Measurements from ENCODE around the gene TRIM15.
A peak's percentile ranks its signal among the peaks of the same experiment; 100 is the strongest.
"Not testable (repeated sequence)": the region's sequence is repeated elsewhere in the genome, so short reads cannot be mapped to it uniquely, and the experiment has no call there.

The TRIM15 gene

DNA sequence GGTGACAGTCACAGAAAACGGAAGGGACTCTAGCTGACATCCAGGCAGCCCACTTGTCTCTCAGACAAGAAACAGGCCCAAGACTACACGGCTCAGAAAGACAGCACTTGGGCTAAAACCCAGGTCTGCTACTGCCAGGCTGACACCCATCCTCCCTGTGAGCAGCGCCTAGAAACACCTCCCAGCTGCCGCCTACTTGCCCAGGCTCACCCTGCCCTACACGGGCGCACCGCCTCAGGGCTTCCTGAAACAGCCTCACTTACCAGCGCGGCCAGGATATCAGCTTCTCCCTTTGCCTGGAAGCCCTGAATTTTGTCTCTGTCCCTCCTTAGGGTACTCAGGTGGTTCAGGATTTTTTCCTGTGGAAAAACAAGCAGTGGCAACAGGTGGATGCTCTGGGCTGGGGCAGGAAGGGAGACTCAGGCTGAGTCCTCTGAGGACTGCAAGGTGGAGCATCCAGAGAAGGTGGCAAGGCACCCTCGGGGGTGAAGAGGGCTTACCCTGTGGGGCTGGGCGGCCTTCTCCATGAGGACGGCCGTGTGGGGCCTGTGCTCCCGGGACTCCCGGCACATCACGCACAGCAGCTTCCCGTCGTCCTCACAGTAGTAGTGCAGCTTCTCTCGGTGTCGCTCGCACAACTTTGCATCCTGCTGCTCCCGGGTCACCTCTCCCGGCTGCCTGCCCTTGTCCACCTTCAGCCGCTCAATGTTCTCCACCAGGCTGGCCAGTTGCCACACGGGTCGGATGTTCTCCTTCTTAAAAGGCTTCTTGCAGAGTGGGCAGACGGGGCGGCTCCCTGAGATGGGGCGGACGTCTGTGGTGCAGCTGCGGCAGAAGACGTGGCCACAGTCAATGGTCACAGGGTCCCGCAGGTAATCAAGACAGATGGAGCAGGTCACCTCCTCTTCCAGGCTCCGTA lies 35.1 kb downstream of the TRIM15 start:
- DNase-seq (ENCODE audit: low read depth in 2 of 2), result no peak

DNA sequence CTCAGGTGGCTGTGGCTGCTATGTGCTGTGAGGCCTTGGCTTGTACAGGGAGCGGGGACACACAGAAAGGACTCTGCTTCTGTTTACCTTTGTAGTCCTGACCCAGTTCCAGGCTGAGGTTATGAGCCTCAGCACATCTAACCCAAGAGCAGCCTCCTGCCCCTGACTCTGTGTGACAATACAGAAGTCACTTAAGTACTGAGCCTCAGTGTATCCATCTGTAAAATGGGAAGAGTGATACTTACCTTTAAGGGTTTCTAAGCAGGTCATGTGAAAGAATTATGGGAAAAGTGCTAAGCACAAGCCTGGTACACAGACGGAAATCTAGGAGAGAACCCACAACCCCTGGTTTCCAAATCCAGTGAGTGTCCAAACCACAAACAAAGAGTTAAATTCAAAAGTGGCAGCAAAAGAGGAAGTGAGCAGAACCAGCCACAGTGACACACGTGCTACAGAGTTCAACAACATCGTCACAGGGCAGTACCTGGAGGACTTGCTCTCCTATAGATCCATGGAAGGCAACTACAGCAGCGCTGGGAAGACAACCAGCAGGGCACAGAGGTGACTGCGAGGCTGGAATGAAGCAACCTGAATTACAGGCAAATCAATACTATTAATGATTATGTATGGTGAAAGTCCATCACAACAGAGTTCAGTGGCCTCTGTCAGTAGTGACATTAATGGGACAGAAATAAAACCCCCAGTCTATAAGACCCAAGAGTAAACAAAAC lies 37.4 kb downstream of the TRIM15 start:
- no peak for DNase-seq (ENCODE audit: low read depth in 2 of 2)

DNA sequence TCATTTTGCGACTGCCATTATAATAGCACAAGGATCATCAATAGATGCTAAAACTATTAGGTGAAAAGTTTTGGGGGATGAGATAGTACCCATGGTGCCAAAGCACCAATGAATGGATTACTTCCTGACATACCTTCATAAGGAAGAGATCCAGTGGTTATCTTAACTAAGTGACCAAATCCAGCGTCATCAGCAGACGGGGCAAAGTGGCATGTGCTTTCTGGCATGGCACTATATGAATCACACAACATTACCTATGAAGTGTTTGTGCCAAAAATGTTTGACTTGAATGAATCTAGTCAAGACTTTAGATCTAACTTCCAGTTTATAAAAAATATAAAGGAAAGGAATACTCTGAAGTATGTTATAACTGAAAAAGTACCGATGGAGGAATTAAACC lies 39.0 kb downstream of the TRIM15 start:
- no peak for DNase-seq (ENCODE audit: low read depth in 2 of 2)

DNA sequence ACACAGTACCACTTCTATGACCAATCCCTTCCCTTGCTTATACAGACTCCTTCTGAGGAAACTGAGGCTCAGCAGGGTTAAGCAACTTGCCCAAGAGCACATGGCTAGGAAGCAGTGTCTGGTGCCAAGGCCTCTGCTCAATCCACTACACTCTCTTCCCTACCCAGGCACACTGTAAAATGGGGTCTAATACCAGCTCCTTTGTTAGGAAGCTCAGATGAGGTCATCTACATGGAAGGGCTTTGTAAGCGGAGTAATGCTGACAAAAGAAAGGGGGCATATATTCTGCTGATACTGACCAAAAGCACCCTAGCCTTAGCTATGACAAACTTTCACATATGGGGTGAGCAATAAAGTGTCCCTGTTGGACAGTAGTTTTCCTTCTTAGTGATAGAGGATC lies 40.8 kb downstream of the TRIM15 start:
- no peak for DNase-seq (ENCODE audit: low read depth in 2 of 2)

DNA sequence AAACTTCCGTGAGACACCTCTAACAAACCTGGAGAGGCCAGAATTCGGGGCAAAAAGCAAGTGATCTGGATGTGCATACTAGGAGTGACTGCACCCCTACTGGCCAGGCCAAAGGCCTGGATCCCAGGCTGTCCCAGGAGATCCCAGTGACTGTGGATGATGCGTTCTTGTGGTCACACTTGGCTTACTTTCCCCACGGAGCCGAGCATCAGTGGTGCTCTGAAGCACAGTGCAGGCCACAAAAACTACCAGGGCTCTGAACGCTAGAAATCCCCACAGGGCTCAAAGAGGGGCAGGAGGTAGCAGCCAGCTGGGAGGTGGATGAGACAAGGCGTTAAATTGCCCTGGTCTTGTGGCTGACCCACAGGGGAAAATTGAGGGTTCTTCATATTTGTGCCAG lies 42.8 kb downstream of the TRIM15 start:
- DNase-seq (ENCODE audit: low read depth in 2 of 2), result no peak

DNA sequence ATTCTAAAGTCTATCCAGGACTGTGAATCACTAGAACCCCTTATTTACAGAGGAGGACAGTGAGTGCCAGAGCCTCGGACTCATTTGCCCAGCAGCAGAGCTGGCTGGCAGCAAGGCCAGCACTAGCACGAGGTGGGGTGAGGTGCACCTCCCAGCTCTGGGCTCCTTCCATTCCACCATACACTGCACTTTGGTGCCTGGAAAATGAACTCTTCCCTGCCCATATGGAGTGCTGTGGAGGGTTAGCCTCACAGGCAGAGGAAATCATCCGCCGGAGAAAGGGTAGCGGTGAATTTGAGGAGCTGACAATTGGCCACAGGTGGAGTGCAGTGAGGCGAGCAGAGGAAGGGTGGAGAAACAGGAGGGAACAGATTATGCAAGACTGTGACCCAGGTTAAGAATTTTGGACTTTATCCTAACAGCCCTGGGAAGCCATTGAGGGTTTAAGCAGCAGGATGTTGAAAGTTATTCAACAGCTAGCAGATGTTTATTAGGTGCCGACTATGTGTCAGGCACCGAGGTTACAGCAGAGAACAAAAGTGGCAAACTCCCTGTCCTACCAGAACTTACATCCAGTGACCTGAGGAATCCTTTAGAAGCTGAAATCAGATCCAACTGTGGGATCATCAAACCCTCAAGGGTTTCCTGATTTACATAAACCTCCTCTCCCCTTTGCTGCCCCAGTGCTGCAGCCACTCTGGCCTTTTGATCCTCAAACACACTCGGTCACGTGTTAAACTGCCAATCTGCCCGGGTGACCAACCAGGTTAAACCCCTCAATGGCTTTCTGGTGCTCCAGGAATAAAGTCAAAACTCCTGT lies 43.7 kb downstream of the TRIM15 start:
- DNase-seq (ENCODE audit: low read depth in 2 of 2), result no peak

DNA sequence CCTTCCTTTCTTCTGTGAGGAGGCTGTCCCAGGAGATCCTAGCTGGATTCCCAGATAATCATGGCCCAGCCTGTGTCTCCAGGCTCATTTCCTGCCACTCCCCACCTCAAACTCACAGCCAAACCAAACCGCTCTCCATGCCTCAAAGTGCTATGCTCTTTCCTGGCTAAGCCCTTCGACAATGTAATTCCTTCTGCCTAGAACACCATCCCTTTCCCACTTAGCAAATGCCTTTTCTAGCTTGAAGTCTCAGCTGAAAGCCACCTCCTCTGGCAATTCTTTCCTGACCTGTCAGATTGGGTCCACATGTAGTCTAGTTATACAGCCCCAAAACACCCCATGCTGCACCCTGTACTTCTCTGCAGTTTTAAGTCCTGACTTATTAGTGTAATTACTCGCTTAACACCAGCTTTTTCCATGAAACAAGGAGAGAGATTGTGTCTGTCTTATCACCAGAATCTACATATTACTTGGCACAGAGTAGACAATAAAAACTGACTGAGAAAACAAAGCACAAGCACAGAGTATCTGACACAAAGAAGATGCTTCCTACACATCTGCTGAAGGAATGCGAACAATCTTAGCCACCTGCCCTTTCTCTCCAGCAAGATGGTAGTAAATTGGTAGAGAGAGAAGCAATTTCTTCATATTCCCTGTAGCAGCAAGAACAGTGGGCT lies 44.4 kb downstream of the TRIM15 start:
- no peak for DNase-seq (ENCODE audit: low read depth in 2 of 2)

DNA sequence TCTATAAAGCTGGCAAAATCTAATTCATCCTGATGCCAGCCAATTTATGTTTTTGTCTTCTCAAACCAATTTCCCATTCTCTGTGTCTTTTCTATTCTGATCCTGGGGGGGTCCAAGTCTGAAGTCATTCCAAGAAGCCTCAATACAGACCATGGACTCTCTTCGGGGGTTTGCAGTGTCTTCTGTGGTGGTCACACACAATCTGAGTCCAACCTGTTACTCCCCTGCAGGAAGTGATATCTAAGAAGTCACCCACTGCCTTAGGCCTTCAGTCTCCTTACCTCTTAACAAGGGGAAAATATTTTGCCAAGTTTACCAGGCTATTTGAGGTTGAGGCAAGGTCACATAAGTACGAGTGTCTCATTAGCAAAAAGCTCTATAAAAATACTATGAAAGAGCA lies 48.0 kb downstream of the TRIM15 start:
- DNase-seq (ENCODE audit: low read depth in 2 of 2), result no peak

DNA sequence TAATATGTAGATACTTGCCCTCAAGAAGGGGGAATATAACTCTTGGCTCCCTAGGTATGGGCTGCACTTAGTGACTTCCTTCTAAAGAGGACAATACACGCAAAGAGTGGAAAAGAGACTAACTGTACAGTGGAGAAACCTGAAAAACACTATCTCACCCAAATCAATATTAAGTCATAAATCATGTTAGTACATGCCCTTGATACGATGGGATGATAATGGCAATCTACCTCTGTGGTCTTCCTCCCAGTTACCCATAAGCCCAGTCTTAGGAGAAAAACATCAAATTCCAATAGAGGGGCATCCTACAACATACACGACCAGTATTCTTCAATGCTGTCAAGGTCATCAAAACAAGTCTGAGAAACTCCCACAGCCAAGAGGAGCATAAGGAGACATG lies 48.6 kb downstream of the TRIM15 start:
- DNase-seq (ENCODE audit: low read depth in 2 of 2), result no peak

DNA sequence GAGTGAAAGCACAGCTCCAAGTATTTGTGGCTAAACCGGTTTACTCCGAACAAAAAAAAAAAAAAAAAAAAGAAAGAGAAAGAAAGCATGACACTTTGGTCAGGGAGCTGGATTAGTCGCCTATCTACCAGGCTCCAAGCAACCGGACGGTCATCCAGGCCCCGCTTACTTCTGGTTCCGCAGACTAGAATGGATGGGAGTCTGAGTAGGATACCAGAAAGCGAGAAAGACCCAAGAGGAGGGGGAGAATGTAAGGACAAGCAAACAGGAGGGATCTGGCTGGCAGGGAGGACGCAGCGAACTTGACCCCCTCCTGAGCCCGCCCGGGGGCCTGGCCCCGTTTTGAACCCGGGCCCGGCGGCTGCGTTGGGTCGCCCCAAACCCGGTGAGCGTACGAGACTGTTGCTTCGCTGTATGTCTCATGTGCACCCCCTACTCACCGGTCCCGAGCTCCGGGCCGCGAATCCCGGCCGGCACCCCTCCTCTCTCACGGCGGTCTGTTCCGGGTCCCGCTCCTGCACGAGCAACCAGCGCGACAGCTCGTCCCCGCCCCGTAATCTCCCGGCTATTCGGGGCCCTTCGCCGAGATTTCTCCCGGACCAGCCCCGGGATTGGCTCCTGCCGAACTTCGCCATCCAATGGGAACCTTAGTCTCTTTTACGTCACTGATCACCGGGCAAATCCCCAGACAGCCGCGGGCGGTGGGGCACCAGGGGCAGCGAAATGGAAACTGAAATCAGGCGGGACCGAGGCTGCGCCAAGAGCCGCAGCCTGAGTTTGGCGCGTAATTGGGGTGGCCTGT lies 49.7 kb downstream of the TRIM15 start, which contains the start of gene TRIM26:
Gene TRIM26 (minus strand): TSS at position 542 of the 802 bp plus-strand sequence. CDS start 14,303 bp downstream, outside the sequence.
- DNase-seq (ENCODE audit: low read depth in 2 of 2), result peak; percentile 94

DNA sequence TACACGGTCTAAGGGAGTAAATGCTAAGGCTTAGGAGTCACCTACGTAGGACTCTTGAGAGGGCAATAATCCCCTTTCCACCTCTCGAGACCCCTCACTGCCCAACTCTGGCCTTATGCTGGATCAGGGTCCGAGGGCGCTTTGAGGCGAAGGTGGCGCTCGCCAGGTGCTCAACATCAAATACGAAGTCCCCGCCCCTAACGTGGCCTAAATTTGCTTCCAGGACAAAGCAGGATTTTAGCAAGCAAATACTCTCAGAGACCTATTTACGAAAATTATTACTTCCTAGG lies 50.3 kb downstream of the TRIM15 start:
- peak in 1 of 2 donors; percentile 11 for DNase-seq (ENCODE audit: low read depth in 2 of 2)

DNA sequence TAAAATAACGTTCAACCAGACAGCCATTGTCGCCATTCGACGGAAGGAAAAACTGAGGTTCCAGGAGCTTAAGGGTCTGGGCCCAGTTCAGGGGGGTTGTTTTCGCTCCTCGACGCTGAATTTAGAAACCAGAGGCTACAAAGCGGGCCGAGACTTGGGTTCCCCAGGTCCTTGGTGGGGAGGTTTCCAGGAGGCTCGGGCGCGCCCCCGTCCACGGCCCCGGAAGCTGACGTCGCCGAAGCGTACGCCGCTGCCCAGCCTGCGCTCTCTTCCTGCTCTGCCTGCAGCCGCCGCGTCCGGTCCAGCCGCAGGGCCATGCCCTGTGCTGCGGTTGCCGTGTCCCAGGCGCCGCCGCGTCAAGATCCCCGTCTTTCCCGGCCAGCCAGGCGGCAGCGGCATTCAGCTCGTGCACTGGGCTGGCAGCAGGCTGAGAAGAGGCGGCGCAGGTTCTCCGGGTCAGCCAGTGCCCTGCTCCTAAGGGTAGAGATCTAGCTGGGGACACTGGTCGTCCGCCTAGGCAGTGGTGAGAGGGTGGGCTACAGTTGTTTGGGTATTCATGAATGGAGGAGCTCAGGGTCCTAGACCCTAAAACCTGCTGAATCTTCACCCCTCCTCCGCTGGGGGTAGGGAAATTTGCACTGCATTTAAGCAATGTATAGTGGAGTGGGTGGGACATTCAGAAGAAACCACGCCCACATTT lies 50.8 kb downstream of the TRIM15 start:
- peak; percentile 41 to 46 for DNase-seq (ENCODE audit: low read depth in 2 of 2)

DNA sequence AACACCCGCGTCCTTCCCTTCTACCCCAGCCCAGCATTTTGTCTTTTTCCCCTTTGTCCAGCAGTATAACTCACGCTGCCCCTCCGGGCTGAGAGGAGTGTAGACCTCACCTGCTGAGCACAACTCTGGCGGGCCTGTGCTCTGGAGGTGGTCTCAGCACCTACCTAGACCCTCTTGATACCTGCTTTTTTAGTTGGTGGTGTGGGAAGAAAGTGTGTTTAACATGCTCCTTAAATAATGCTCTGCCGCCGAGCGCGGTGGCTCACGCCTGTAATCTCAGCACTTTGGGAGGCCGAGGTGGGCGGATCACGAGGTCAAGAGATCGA lies 51.3 kb downstream of the TRIM15 start:
- DNase-seq (ENCODE audit: low read depth in 2 of 2), result no peak

DNA sequence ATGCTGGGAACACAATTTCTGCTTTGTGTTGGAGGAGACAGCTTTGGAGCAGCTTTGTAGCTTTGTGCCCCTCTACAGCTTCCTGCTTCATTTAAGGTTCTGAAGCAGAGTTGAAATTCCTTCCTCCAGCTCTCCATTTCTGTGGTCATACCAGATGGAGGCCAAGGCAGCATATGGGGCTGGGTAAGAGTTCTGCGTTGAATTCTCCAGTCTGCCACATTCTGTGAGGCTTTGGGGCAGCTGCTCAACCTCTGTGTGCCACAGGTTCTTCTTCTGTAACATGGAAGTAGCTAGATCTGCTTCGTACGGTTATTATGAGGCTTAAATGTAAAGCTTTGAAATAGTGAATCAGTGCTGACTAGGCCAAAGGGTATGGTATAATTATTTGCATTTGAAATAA lies 52.8 kb downstream of the TRIM15 start:
- no peak for DNase-seq (ENCODE audit: low read depth in 2 of 2)

DNA sequence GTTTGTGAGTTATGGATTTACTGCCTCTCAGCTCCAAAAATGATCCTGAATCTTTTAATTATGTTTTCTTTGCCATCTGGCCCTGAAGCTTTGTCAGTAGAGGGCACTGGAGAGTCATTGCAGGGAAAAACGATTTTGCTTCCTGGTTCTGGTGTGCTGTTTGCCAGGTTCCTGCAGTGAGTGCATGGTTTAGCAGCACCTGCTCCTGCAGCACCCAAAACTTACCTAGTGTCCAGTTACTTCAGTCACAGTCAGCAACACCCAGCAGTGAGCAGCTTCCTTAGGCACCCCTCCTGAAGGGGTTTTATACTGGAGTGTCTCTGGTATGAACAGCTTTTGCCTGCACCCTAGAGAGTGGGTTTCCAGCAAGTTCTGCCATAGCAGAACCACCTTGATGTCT lies 55.9 kb downstream of the TRIM15 start:
- DNase-seq (ENCODE audit: low read depth in 2 of 2), result peak; percentile 13 to 14

DNA sequence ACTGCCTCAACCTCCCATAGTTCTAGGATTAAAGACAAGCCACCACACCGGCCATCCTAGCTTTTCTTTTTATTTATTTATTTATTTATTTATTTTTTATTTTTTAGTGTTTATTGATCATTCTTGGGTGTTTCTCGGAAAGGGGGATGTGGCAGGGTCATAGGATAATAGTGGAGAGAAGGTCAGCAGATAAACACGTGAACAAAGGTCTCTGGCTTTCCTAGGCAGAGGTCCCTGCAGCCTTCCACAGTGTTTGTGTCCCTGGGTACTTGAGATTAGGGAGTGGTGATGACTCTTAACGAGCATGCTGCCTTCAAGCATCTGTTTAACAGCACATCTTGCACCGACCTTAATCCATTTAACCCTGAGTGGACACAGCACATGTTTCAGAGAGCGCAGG lies 58.0 kb downstream of the TRIM15 start:
- DNase-seq (ENCODE audit: low read depth in 2 of 2), result not testable (repeated sequence)

DNA sequence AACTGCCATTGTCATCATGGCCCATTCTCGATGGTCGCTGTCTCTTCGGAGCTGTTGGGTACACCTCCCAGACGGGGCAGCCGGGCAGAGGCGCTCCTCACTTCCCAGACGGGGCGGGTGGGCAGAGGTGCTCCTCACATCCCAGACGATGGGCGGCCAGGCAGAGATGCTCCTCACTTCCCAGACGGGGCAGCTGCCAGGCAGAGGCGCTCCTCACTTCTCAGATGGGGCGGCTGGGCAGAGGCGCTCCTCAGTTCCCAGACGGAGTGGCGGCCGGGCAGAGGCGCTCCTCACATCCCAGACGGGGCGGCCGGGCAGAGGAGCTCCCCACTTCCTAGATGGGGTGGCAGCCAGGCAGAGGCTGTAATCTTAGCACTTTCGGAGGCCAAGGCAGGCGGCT lies 58.6 kb downstream of the TRIM15 start:
- not testable (repeated sequence) for DNase-seq (ENCODE audit: low read depth in 2 of 2)

Data from activated CD8-positive, alpha-beta memory T cell treated with anti-CD3 and anti-CD28 coated beads for 4 hours (primary cell).